Neural cell (in vitro differentiated cells): ENCODE measurements around the gene HELZ. TPM values are rescaled to one million over a fixed set of nuclear protein-coding genes. Genes with fewer than 3 reads are reported as not detected.

Experiments used
- H2AFZ ChIP-seq: fragments of 200-600, 300-800 bp; sonication (generic), shearing (Covaris generic); 2 replicates; pipeline ENCODE4 v1.6.0; 2014; ENCODE audit warnings: low read depth, mild to moderate bottlenecking, antibody characterized with exemption, low read length, moderate library complexity
- H3F3A ChIP-seq: fragments of 200-600 bp; shearing (Covaris generic); 2 replicates; pipeline ENCODE4 v1.6.1; 2016; ENCODE audit warnings: mild to moderate bottlenecking, moderate library complexity, mixed read lengths, antibody characterized with exemption, low read length; ENCODE audit not compliant: insufficient read depth, poor library complexity, severe bottlenecking
- H3K27ac ChIP-seq: fragments of 200-600, 300-800 bp; sonication (generic), shearing (Covaris generic); 2 replicates; pipeline ENCODE4 v1.5.1; 2014; ENCODE audit warnings: mild to moderate bottlenecking, low read length, moderate library complexity
- H3K27me3 ChIP-seq: fragments of 300-800, 200-600 bp; sonication (generic), shearing (Covaris generic); 2 replicates; pipeline ENCODE4 v1.6.0; 2014; ENCODE audit warnings: mild to moderate bottlenecking, low read depth, low read length, moderate library complexity; ENCODE audit not compliant: insufficient read depth
- H3K36me3 ChIP-seq: fragments of 300-800, 200-600 bp; sonication (generic), shearing (Covaris generic); 2 replicates; pipeline ENCODE4 v1.5.1; 2014; ENCODE audit warnings: mild to moderate bottlenecking, antibody characterized with exemption, low read length, moderate library complexity; ENCODE audit not compliant: insufficient read depth
- H3K4me2 ChIP-seq: fragments of 300-800, 200-600 bp; sonication (generic), shearing (Covaris generic); 2 replicates; pipeline ENCODE4 v1.6.0; 2014; ENCODE audit warnings: mild to moderate bottlenecking, low read length
- H3K4me3 ChIP-seq: fragments of 300-800, 200-600 bp; sonication (generic), shearing (Covaris generic); 2 replicates; pipeline ENCODE4 v1.5.1; 2014; ENCODE audit warnings: mild to moderate bottlenecking, low read length, moderate library complexity
- H3K79me2 ChIP-seq: fragments of 200-600 bp; shearing (Covaris generic); replicated peaks from 2 replicates; pipeline ENCODE4 v1.6.0; 2014; ENCODE audit warnings: mild to moderate bottlenecking, low read length, moderate library complexity; ENCODE audit not compliant: insufficient read depth
- H3K9ac ChIP-seq: fragments of 300-800, 200-600 bp; sonication (generic), shearing (Covaris generic); 2 replicates; pipeline ENCODE4 v1.6.1; 2016; ENCODE audit warnings: mild to moderate bottlenecking, low read length, mixed read lengths
- H3K9me2 ChIP-seq: fragments of 200-600 bp; shearing (Covaris generic); 2 replicates; pipeline ENCODE4 v1.6.1; 2016; ENCODE audit warnings: mild to moderate bottlenecking, low read length, mixed read lengths; ENCODE audit not compliant: insufficient read depth
- H3K9me3 ChIP-seq: fragments of 200-600, 300-800 bp; sonication (generic), shearing (Covaris generic); 2 replicates; pipeline ENCODE4 v1.6.1; 2016; ENCODE audit warnings: mild to moderate bottlenecking, mixed run types, low read length, moderate library complexity, mixed read lengths
- H4K20me1 ChIP-seq: fragments of 200-600 bp; shearing (Covaris generic); 2 replicates; pipeline ENCODE4 v1.6.1; 2016; ENCODE audit warnings: mild to moderate bottlenecking, mixed run types; ENCODE audit not compliant: insufficient read depth
- CTCF ChIP-seq: fragments of 450-650 bp; IDR thresholded peaks from 2 replicates; pipeline ENCODE4 v1.5.1; 2014; ENCODE audit warnings: antibody characterized with exemption, mild to moderate bottlenecking, moderate library complexity; ENCODE audit not compliant: poor library complexity, severe bottlenecking
- EP300 ChIP-seq: fragments of 450-650 bp; conservative IDR thresholded peaks from 2 replicates; pipeline ENCODE4 v1.6.1; 2014; ENCODE audit warnings: antibody characterized with exemption, mild to moderate bottlenecking, moderate library complexity; ENCODE audit not compliant: poor library complexity, severe bottlenecking
- EZH2 ChIP-seq: fragments of 200-600, 300-800 bp; shearing (Covaris generic), sonication (generic); IDR thresholded peaks from 2 replicates; pipeline ENCODE4 v1.6.1; 2014; ENCODE audit warnings: antibody characterized with exemption, low read length, borderline replicate concordance, mild to moderate bottlenecking; ENCODE audit not compliant: insufficient read depth, poor library complexity, severe bottlenecking
- MXI1 ChIP-seq: fragments of 450-650 bp; conservative IDR thresholded peaks from 2 replicates; pipeline ENCODE4 v1.6.1; 2014; ENCODE audit warnings: antibody characterized with exemption, mild to moderate bottlenecking; ENCODE audit not compliant: poor library complexity, severe bottlenecking
- POLR2AphosphoS5 ChIP-seq: IDR thresholded peaks from 2 replicates; pipeline ENCODE4 v1.6.1; 2012
- RAD21 ChIP-seq: fragments of 450-650 bp; conservative IDR thresholded peaks from 2 replicates; pipeline ENCODE4 v1.6.1; 2014; ENCODE audit warnings: antibody characterized with exemption, mild to moderate bottlenecking, moderate library complexity
- SMC3 ChIP-seq: fragments of 450-650 bp; conservative IDR thresholded peaks from 2 replicates; pipeline ENCODE4 v1.6.1; 2014; ENCODE audit warnings: antibody characterized with exemption, mild to moderate bottlenecking, moderate library complexity; ENCODE audit not compliant: poor library complexity
- TAF1 ChIP-seq: IDR thresholded peaks from 2 replicates; pipeline ENCODE4 v1.6.1; 2012; ENCODE audit warnings: low read depth
- polyA plus RNA-seq: library from polyadenylated mRNA; depleted of rRNA; stranded (reverse); fragments of >200 nt; gene quantifications from 2 replicates; pipeline ENCODE4 v1.2.3, GENCODE V29; 2014
- TF ChIP-seq, protein P1 (sequence below): IDR thresholded peaks from 2 replicates; pipeline ENCODE4 v1.6.1; 2012; ENCODE audit warnings: borderline replicate concordance

HELZ gene
- polyA plus RNA-seq, 1 donor from 2014 or later = 11.7 TPM

GRCh38 chr17:67225316-67225715 lies 19.7 kb downstream of the HELZ start:
- no peaks in the 10 kb centered on the region for H3K27me3 ChIP-seq
- no peak overlapping the region for H3K4me2 ChIP-seq
- TF ChIP-seq CTCF (no peak), EP300 (no peak), TAF1 (no peak), EZH2 (no peak), RAD21 (no peak), POLR2AphosphoS5 (no peak), MXI1 (no peak), SMC3 (no peak)
- TF ChIP-seq, protein P1, sequence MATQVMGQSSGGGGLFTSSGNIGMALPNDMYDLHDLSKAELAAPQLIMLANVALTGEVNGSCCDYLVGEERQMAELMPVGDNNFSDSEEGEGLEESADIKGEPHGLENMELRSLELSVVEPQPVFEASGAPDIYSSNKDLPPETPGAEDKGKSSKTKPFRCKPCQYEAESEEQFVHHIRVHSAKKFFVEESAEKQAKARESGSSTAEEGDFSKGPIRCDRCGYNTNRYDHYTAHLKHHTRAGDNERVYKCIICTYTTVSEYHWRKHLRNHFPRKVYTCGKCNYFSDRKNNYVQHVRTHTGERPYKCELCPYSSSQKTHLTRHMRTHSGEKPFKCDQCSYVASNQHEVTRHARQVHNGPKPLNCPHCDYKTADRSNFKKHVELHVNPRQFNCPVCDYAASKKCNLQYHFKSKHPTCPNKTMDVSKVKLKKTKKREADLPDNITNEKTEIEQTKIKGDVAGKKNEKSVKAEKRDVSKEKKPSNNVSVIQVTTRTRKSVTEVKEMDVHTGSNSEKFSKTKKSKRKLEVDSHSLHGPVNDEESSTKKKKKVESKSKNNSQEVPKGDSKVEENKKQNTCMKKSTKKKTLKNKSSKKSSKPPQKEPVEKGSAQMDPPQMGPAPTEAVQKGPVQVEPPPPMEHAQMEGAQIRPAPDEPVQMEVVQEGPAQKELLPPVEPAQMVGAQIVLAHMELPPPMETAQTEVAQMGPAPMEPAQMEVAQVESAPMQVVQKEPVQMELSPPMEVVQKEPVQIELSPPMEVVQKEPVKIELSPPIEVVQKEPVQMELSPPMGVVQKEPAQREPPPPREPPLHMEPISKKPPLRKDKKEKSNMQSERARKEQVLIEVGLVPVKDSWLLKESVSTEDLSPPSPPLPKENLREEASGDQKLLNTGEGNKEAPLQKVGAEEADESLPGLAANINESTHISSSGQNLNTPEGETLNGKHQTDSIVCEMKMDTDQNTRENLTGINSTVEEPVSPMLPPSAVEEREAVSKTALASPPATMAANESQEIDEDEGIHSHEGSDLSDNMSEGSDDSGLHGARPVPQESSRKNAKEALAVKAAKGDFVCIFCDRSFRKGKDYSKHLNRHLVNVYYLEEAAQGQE = no peak
- H3K9ac ChIP-seq = no peak overlapping the region
- peaks cover 19% of the 10 kb centered on the region for H3K79me2 ChIP-seq
- H3K27ac ChIP-seq = no peak overlapping the region
- H3F3A ChIP-seq = no peaks in the 10 kb centered on the region
- no peak overlapping the region for H3K4me3 ChIP-seq
- no peaks in the 10 kb centered on the region for H3K9me3 ChIP-seq
- no peaks in the 10 kb centered on the region for H3K9me2 ChIP-seq
- no peaks in the 10 kb centered on the region for H3K36me3 ChIP-seq
- H2AFZ ChIP-seq = no peak overlapping the region
- H4K20me1 ChIP-seq = no peaks in the 10 kb centered on the region

DNA sequence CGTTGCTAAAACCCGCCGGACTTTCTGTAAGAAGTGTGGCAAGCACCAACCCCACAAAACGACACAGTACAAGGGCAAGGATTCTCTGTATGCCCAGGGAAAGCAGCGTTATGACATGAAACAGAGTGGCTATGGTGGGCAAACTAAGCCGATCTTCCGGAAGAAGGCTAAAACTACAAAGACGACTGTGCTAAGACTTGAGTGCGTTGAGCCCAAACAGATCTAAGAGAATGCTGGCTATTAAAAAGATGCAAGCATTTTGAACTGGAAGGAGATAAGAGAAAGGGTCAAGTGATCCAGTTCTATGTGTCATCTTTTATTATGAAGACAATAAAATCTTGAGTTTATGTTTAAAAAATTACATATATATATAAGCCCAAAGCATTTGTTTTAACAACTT lies 20.3 kb downstream of the HELZ start:
- Histone ChIP-seq H3K9me2 (no peaks in the 10 kb centered on the region), H3K79me2 (peaks cover 20% of the 10 kb centered on the region), H3K9me3 (no peaks in the 10 kb centered on the region), H3K27me3 (no peaks in the 10 kb centered on the region), H2AFZ (no peak overlapping the region), H3K9ac (no peak overlapping the region), H3F3A (no peaks in the 10 kb centered on the region), H3K36me3 (no peaks in the 10 kb centered on the region), H3K4me2 (no peak overlapping the region), H3K4me3 (no peak overlapping the region), H4K20me1 (no peaks in the 10 kb centered on the region), H3K27ac (no peak overlapping the region)
- TF ChIP-seq TAF1 = no peak
- no peak for TF ChIP-seq CTCF
- TF ChIP-seq RAD21 = no peak
